Fibroblast of villous mesenchyme (primary cell): Measurements from ENCODE around the gene LRIT1. TPM values are rescaled to one million over a fixed set of nuclear protein-coding genes. Genes with fewer than 3 reads are reported as not detected.
A peak's percentile ranks its signal among the peaks of the same experiment; 100 is the strongest.
"Not testable (repeated sequence)": the region's sequence is repeated elsewhere in the genome, so short reads cannot be mapped to it uniquely, and the experiment has no call there.

ENCODE experiments used
- DNase-seq: peaks from one replicate; pipeline ENCODE4 v3.0.0-alpha.2; 2010; ENCODE audit warnings: low read depth
- H3K4me3 ChIP-seq: 2 replicates; pipeline ENCODE4 v1.5.1; 2011; ENCODE audit warnings: low read depth, mild to moderate bottlenecking, low read length
- total RNA-seq: library from RNA; depleted of rRNA; stranded (reverse); fragments of >200 nt; gene quantifications from 2 replicates; pipeline ENCODE4 v1.2.3, GENCODE V29; 2012
- TF ChIP-seq, protein P1 (sequence below): IDR thresholded peaks from 2 replicates; pipeline ENCODE4 v1.5.1; 2012; ENCODE audit warnings: low read depth, mild to moderate bottlenecking, low read length; ENCODE audit not compliant: insufficient read depth

The LRIT1 gene, protein sequence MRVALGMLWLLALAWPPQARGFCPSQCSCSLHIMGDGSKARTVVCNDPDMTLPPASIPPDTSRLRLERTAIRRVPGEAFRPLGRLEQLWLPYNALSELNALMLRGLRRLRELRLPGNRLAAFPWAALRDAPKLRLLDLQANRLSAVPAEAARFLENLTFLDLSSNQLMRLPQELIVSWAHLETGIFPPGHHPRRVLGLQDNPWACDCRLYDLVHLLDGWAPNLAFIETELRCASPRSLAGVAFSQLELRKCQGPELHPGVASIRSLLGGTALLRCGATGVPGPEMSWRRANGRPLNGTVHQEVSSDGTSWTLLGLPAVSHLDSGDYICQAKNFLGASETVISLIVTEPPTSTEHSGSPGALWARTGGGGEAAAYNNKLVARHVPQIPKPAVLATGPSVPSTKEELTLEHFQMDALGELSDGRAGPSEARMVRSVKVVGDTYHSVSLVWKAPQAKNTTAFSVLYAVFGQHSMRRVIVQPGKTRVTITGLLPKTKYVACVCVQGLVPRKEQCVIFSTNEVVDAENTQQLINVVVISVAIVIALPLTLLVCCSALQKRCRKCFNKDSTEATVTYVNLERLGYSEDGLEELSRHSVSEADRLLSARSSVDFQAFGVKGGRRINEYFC
- total RNA-seq: not detected in 2 replicates

DNA sequence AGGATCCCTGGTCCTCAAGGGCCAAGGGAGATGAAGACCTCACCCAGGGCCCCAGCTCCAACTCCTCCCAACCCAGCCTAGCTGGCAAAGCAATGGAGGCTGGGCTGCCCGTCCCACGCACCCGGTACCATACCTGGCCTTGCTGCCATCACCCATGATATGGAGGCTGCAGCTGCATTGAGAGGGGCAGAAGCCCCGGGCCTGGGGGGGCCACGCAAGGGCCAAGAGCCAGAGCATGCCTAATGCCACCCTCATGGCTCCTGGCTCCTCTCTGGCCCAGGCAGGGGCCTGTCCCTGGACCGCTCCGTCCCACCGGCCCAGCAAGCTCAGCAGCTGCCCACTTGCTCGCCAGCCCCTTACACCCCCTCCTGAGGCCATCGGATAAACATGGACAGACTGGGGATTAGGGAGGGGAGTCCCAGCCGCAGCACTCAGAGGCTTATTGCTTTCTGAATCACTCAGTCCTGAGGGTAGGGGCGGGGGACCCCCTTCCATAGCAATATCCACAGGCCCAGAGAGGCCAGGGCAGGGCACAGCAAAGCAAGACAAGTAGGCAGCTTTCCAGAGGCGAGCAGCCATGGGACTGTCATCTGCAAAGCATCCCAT, at the start of gene LRIT1:
LRIT1 (minus strand) TSS at position 362 of the 606 bp plus-strand sequence; CDS start at position 255, 107 bp downstream.
- DNase-seq: no peak
- TF ChIP-seq, protein P1, sequence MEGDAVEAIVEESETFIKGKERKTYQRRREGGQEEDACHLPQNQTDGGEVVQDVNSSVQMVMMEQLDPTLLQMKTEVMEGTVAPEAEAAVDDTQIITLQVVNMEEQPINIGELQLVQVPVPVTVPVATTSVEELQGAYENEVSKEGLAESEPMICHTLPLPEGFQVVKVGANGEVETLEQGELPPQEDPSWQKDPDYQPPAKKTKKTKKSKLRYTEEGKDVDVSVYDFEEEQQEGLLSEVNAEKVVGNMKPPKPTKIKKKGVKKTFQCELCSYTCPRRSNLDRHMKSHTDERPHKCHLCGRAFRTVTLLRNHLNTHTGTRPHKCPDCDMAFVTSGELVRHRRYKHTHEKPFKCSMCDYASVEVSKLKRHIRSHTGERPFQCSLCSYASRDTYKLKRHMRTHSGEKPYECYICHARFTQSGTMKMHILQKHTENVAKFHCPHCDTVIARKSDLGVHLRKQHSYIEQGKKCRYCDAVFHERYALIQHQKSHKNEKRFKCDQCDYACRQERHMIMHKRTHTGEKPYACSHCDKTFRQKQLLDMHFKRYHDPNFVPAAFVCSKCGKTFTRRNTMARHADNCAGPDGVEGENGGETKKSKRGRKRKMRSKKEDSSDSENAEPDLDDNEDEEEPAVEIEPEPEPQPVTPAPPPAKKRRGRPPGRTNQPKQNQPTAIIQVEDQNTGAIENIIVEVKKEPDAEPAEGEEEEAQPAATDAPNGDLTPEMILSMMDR: no peak
- H3K4me3 ChIP-seq: no peak within 1 kb of the TSS

DNA sequence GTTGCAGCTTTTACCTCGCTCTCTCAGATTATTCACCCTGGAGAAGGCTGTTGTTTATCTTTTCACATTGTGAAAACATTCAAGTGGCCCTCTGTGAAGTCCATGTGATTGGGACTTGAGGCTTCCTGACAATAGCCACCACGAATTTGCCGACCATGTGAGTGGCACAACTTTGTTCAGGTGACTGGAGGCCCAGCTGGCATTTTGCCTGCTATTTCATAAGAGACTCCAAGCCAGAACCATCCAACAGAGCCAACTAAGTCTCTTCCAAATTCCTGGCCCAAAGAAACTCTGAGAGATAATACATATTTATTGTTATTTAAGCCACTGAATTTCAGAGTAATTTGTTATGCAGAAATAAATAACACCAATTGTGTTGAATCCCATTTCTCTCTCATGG, 48.9 kb upstream of the LRIT1 start:
- no peak for DNase-seq
- no peak overlapping the region for H3K4me3 ChIP-seq
- TF ChIP-seq, protein P1: no peak

DNA sequence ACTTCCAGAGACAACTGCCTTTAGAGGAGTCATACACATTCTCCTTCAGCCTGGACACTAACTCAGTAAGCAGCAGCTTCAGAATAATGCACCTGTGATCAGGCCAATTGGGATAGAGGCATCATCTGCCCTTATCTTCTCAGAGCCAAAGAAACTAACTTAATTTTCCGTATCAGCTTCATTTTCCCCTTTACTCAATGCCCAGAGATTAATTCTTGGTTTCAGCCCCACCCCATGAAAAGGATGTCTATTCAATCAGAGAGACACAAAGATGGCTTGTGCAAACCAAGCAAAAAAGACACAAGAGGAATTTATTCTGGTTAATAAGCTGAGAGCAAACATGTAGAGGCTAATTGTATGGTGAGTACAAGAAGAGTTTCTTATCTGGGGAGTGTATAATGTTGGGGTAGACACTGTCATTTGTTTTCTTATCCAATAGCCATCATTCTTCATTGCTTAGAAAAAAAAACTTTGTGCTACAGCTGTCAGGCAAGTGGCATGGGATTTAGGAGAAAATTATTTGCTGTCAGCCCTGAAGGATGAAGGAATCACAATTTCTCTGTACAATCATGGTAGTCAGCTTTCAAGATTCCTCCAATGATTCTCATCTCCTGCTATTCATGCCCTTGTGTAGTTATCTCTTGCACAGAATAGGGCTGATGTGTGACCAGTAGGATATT, 48.3 kb upstream of the LRIT1 start:
- no peak overlapping the region for H3K4me3 ChIP-seq
- TF ChIP-seq, protein P1: no peak
- DNase-seq: no peak

DNA sequence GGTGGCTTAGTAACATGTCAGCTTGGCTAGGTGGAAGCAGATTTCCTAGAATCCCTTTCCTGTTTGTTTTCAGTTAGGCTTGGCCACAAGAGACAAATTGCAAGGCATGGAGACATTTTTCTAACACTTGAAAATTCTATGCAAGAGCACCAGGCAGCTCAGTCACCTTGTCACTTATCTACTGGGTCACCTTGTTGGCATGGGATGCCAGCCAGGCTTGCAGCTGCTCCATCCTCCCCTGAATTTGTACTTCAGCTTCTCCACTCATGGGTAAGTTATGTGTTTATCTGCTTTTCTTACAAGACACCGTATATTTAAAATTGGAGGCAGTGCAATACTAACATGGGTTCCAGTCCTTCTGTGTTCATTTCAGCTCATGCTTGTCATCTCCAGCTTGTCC, 46.8 kb upstream of the LRIT1 start:
- TF ChIP-seq, protein P1: no peak
- no peak for DNase-seq

DNA sequence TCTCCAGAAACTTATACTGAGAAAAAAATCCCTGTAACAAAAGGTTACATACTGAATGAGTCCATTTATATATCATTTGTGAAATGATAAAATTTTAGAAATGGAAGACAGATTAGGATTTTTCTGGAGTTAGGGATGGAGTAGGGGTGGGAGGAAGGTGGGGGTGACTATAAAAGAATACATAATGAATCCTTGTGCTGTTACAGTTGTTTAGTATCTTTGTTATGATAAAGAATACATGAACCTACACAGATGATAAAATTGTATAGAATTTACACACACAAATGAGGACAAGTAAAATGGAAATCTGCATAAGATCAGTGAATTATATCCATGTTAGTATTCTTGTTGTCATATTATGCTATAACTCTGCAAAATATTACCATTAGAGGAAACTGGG, 45.3 kb upstream of the LRIT1 start:
- no peak for DNase-seq
- TF ChIP-seq, protein P1: no peak
- H3K4me3 ChIP-seq: no peak overlapping the region

More for the DNA sequence above, 46.8 kb upstream of the LRIT1 start:
- no peak overlapping the region for H3K4me3 ChIP-seq

DNA sequence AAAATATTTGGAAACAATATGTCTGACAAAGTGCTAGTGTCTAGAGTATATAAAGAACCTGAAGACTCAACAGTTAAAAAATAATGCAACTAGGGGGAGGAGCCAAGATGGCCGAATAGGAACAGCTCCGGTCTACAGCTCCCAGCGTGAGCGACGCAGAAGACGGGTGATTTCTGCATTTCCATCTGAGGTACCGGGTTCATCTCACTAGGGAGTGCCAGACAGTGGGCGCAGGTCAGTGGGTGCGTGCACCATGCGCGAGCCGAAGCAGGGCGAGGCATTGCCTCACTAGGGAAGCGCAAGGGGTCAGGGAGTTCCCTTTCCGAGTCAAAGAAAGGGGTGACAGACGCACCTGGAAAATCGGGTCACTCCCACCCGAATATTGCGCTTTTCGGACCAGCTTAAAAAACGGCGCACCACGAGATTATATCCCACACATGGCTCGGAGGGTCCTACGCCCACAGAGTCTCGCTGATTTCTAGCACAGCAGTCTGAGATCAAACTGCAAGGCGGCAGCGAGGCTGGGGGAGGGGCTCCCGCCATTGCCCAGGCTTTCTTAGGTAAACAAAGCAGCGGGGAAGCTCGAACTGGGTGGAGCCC, 38.6 kb upstream of the LRIT1 start:
- DNase-seq: not testable (repeated sequence)

More for the DNA sequence above, 38.6 kb upstream of the LRIT1 start:
- peak overlapping the region; percentile 33 for H3K4me3 ChIP-seq
